Measurements from ENCODE around the gene PLPP6. TPM values are rescaled to one million over a fixed set of nuclear protein-coding genes. Genes with fewer than 3 reads are reported as not detected.

PLPP6 gene
- polyA plus RNA-seq, 1 donor from 2014 or later: 26.3 TPM

DNA sequence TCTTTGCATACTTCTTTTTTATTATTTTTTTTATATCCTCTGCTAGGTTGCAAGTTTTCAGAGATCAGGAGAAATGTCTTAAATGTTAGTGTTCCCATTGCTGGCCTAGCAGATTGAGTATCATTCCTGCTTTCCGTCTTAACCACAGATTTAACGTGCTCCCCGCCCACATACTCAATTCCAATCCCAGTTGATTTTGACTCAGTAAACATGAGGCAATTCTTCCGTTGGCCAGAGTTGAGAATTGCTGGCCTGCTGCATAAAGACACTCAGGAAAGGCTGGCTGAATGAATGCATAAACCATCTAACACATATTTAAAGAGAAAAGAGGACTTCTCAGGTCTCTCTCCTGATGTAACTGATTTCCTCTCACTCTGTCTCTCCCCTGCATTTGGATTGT is 46.8 kb upstream of the PLPP6 start:
- no peaks in the 10 kb centered on the region for H3F3A ChIP-seq (ENCODE audit: insufficient read depth, low read length, poor library complexity, severe bottlenecking)
- H3K27me3 ChIP-seq (ENCODE audit: insufficient read depth, low read depth, low read length): no peaks in the 10 kb centered on the region
- no peaks in the 10 kb centered on the region for H3K9me2 ChIP-seq (ENCODE audit: insufficient read depth, low read length)
- H3K27ac ChIP-seq (ENCODE audit: low read length): no peak overlapping the region
- no peak overlapping the region for H3K4me3 ChIP-seq (ENCODE audit: low read length)
- H3K79me2 ChIP-seq (replicated peaks; ENCODE audit: insufficient read depth, low read length): no peaks in the 10 kb centered on the region
- no peak overlapping the region for H3K4me2 ChIP-seq (ENCODE audit: low read length)
- no peak overlapping the region for H3K9ac ChIP-seq (ENCODE audit: low read length)
- no peaks in the 10 kb centered on the region for H3K9me3 ChIP-seq (ENCODE audit: low read length)
- TF ChIP-seq EP300 (conservative IDR thresholded peaks at IDR 0.05; ENCODE audit: poor library complexity, severe bottlenecking) (no peak), EZH2 (IDR thresholded peaks at IDR 0.05; ENCODE audit: borderline replicate concordance, insufficient read depth, low read length, poor library complexity, severe bottlenecking) (no peak), MXI1 (conservative IDR thresholded peaks at IDR 0.05; ENCODE audit: poor library complexity, severe bottlenecking) (no peak), TAF1 (IDR thresholded peaks at IDR 0.05; ENCODE audit: low read depth) (no peak), POLR2AphosphoS5 (IDR thresholded peaks at IDR 0.05) (no peak)
- no peak overlapping the region for H2AFZ ChIP-seq (ENCODE audit: low read depth, low read length)
- H3K36me3 ChIP-seq (ENCODE audit: insufficient read depth, low read length): no peaks in the 10 kb centered on the region
- no peaks in the 10 kb centered on the region for H4K20me1 ChIP-seq (ENCODE audit: insufficient read depth)

DNA sequence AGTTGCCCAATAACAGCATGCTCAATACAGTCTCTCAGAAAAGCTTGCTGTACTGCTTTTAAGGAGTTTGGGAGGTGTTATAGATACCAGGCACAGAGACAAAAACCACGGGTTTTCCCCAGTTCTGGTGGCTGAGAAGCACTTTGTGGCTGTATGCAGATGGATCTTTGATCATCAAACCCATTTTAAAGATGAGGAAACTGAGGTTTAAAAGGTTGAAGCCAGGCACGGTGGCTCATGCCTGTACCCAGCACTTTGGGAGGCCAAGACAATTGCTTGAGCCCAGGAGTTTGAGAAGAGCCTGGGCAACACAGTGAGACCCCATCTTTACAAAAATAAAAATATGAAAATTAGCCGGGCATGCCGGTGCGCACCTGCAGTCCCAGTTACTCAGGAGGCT is 46.3 kb upstream of the PLPP6 start:
- no peaks in the 10 kb centered on the region for H3F3A ChIP-seq (ENCODE audit: insufficient read depth, low read length, poor library complexity, severe bottlenecking)
- H3K79me2 ChIP-seq (replicated peaks; ENCODE audit: insufficient read depth, low read length): no peaks in the 10 kb centered on the region
- no peaks in the 10 kb centered on the region for H3K9me3 ChIP-seq (ENCODE audit: low read length)
- H4K20me1 ChIP-seq (ENCODE audit: insufficient read depth): no peaks in the 10 kb centered on the region
- no peak overlapping the region for H3K9ac ChIP-seq (ENCODE audit: low read length)
- no peak overlapping the region for H3K27ac ChIP-seq (ENCODE audit: low read length)
- H3K9me2 ChIP-seq (ENCODE audit: insufficient read depth, low read length): no peaks in the 10 kb centered on the region
- no peak overlapping the region for H2AFZ ChIP-seq (ENCODE audit: low read depth, low read length)
- no peak overlapping the region for H3K4me2 ChIP-seq (ENCODE audit: low read length)
- H3K4me3 ChIP-seq (ENCODE audit: low read length): no peak overlapping the region
- TF ChIP-seq RAD21 (conservative IDR thresholded peaks at IDR 0.05): no peak
- no peak for TF ChIP-seq POLR2AphosphoS5 (IDR thresholded peaks at IDR 0.05)
- no peak for TF ChIP-seq SMC3 (conservative IDR thresholded peaks at IDR 0.05; ENCODE audit: poor library complexity)
- TF ChIP-seq, protein P1, sequence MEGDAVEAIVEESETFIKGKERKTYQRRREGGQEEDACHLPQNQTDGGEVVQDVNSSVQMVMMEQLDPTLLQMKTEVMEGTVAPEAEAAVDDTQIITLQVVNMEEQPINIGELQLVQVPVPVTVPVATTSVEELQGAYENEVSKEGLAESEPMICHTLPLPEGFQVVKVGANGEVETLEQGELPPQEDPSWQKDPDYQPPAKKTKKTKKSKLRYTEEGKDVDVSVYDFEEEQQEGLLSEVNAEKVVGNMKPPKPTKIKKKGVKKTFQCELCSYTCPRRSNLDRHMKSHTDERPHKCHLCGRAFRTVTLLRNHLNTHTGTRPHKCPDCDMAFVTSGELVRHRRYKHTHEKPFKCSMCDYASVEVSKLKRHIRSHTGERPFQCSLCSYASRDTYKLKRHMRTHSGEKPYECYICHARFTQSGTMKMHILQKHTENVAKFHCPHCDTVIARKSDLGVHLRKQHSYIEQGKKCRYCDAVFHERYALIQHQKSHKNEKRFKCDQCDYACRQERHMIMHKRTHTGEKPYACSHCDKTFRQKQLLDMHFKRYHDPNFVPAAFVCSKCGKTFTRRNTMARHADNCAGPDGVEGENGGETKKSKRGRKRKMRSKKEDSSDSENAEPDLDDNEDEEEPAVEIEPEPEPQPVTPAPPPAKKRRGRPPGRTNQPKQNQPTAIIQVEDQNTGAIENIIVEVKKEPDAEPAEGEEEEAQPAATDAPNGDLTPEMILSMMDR (IDR thresholded peaks at IDR 0.05; ENCODE audit: poor library complexity, severe bottlenecking): no peak
- no peak for TF ChIP-seq EP300 (conservative IDR thresholded peaks at IDR 0.05; ENCODE audit: poor library complexity, severe bottlenecking)
- no peak for TF ChIP-seq EZH2 (IDR thresholded peaks at IDR 0.05; ENCODE audit: borderline replicate concordance, insufficient read depth, low read length, poor library complexity, severe bottlenecking)
- TF ChIP-seq, protein P2, sequence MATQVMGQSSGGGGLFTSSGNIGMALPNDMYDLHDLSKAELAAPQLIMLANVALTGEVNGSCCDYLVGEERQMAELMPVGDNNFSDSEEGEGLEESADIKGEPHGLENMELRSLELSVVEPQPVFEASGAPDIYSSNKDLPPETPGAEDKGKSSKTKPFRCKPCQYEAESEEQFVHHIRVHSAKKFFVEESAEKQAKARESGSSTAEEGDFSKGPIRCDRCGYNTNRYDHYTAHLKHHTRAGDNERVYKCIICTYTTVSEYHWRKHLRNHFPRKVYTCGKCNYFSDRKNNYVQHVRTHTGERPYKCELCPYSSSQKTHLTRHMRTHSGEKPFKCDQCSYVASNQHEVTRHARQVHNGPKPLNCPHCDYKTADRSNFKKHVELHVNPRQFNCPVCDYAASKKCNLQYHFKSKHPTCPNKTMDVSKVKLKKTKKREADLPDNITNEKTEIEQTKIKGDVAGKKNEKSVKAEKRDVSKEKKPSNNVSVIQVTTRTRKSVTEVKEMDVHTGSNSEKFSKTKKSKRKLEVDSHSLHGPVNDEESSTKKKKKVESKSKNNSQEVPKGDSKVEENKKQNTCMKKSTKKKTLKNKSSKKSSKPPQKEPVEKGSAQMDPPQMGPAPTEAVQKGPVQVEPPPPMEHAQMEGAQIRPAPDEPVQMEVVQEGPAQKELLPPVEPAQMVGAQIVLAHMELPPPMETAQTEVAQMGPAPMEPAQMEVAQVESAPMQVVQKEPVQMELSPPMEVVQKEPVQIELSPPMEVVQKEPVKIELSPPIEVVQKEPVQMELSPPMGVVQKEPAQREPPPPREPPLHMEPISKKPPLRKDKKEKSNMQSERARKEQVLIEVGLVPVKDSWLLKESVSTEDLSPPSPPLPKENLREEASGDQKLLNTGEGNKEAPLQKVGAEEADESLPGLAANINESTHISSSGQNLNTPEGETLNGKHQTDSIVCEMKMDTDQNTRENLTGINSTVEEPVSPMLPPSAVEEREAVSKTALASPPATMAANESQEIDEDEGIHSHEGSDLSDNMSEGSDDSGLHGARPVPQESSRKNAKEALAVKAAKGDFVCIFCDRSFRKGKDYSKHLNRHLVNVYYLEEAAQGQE (IDR thresholded peaks at IDR 0.05; ENCODE audit: borderline replicate concordance): no peak
- no peak for TF ChIP-seq MXI1 (conservative IDR thresholded peaks at IDR 0.05; ENCODE audit: poor library complexity, severe bottlenecking)
- TF ChIP-seq TAF1 (IDR thresholded peaks at IDR 0.05; ENCODE audit: low read depth): no peak
- no peaks in the 10 kb centered on the region for H3K27me3 ChIP-seq (ENCODE audit: insufficient read depth, low read depth, low read length)
- H3K36me3 ChIP-seq (ENCODE audit: insufficient read depth, low read length): no peaks in the 10 kb centered on the region
